Tibial nerve (tissue), 4 donors: ENCODE results near the gene UBASH3A.

Experiments used
- EP300 ChIP-seq, 2 donors: sonication (generic); formaldehyde crosslinking; IDR thresholded peaks; one replicate each; pipeline ENCODE4 v1.6.1; 2017; ENCODE audit warnings: antibody characterized with exemption in 2 of 2, mild to moderate bottlenecking in 1 of 2
- POLR2A ChIP-seq, 2 donors: fragments of 450-650 bp; IDR thresholded peaks; one replicate each; pipeline ENCODE4 v1.6.1; 2017; ENCODE audit warnings: antibody characterized with exemption in 2 of 2, mild to moderate bottlenecking in 2 of 2, moderate library complexity in 2 of 2
- TF ChIP-seq, protein P1 (sequence below), 5 experiments: fragments of 200-600 bp in 3 of 5; fragments of 450-650 bp in 2 of 5; sonication (generic) in 3 of 5; IDR thresholded peaks; one replicate each; pipeline ENCODE4 v1.5.1; 2016 to 2019; ENCODE audit warnings: antibody characterized with exemption in 5 of 5, mild to moderate bottlenecking in 3 of 5, moderate library complexity in 2 of 5

DNA sequence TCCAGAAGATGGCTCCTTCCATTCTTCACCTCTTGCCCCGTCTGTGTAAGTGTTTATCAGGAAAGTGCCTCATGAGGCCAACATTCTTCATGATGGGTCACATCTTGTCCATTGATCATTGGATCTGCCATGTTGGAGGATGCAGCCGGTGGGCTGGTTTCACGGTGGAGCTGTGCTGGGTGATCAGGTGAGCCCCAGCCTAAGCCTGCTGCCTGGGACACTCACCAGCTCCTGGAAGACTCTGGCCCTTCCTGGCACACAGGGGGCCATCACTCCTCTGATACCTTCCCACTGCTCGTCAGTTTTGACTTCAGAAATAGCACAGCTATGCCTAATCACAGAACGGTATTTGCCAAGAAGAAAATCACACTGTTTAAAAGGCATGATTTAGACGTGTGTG lies 38.3 kb downstream of the UBASH3A start:
- TF ChIP-seq, protein P1, sequence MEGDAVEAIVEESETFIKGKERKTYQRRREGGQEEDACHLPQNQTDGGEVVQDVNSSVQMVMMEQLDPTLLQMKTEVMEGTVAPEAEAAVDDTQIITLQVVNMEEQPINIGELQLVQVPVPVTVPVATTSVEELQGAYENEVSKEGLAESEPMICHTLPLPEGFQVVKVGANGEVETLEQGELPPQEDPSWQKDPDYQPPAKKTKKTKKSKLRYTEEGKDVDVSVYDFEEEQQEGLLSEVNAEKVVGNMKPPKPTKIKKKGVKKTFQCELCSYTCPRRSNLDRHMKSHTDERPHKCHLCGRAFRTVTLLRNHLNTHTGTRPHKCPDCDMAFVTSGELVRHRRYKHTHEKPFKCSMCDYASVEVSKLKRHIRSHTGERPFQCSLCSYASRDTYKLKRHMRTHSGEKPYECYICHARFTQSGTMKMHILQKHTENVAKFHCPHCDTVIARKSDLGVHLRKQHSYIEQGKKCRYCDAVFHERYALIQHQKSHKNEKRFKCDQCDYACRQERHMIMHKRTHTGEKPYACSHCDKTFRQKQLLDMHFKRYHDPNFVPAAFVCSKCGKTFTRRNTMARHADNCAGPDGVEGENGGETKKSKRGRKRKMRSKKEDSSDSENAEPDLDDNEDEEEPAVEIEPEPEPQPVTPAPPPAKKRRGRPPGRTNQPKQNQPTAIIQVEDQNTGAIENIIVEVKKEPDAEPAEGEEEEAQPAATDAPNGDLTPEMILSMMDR (IDR thresholded peaks at IDR 0.05): no peak
- TF ChIP-seq POLR2A (IDR thresholded peaks at IDR 0.05) (no peak), EP300 (IDR thresholded peaks at IDR 0.05) (no peak)
